GM12801 (cell line): Measurements from ENCODE around the gene RNF166.

Experiments used
- CTCF ChIP-seq: IDR thresholded peaks from one replicate; pipeline ENCODE4 v1.5.1; 2011; ENCODE audit warnings: control low read depth; ENCODE audit not compliant: insufficient read length; ENCODE audit errors: extremely low read depth

RNF166 gene

DNA sequence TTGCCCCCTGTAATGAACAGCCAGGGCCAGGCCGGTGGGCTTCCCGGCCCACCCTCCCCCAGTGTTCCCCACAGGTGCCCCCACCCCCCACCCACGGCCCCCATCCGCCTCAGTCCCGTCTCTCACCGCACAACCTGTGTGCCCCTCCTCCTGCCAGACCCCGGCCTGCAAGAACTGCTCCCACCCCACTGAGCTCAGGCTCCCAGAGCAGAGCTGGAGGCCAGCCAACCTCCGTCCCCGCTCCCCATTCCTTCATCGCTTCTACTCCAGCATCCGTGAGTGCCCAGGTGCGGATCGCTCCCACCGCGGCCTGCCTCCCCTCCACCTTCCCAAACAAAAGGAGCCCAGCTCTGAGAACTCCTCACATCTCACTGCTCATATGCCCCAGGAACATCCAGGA lies 47.5 kb downstream of the RNF166 start:
- TF ChIP-seq CTCF: no peak

DNA sequence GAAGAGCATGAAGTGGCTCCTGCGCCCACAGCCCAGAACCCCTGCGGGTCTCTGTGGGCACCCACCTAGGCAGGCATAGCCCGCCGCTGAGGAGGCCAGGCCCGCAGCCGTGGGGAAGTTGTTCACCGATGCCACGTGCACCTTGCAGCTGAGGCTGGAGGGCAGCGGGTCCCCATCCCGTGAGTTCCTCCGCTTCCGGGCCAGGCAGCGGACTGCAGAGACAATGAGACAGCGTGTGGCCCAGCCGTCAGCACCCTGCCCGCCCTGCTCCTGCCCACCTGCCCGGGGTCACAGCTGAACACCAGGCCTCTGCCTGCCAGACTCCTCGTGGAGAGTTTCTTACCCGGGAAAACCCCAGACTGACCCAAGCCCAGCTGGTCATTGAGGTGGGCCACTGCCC lies 48.8 kb downstream of the RNF166 start:
- no peak for TF ChIP-seq CTCF

DNA sequence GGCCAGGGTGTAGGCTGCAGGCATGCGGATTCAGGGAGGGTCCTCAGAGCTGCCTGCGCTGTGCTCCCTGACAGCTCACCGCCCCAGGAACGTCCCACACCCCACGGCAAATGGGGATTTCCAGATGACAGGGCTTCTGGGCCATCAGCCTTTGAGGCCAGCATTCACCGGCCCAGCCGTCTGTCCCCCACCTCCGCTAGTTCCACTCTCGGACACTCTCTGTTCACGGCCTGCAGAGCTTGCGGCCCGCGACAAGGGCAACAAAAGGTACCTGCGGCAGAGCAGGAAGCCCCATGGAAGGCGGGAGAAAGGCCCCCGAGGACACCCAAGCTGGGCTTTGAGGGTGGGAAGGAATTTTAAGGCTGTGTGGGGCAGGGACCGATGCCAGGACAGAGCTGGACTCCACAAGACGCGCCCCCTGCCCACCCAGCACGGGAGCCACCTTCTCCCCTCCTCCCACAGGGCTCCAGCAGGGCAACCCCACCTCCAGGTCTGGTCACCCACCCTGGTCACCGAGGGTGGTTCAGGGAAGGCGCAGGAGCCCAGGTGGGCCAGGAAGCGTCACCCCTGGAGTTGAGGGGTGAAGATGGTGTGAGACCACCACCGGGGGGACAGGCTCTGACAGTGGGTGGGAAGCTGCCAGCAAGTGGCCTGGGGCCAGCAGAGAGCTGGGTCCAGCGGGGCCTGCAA lies 49.8 kb downstream of the RNF166 start:
- no peak for TF ChIP-seq CTCF

DNA sequence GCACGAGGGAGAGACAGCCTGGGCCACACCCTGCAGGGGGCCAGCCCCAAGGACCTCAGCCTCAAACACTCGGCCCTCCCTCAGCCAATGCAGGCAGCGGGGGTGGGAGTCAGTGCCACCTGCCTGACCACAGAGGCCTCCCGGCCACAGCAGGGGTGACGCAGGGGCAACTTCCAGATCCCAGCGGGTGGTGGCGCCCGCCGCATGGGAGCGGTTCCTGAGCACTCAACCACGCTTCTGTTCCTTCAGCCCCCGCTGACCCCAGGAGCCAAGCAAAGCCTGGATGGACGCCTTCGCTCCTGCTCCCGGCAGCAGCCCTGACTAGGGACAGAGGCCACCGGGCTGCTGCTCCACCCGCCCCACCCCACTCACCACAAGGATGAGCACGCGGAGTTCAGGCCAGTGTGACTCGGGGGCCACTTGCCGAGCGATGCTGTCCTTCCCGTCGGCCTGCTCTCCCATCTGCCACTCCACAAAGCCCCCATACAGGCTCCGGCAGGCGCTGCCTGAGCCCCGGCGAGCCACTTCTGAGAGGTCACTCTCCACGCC lies 50.4 kb downstream of the RNF166 start:
- TF ChIP-seq CTCF: no peak

DNA sequence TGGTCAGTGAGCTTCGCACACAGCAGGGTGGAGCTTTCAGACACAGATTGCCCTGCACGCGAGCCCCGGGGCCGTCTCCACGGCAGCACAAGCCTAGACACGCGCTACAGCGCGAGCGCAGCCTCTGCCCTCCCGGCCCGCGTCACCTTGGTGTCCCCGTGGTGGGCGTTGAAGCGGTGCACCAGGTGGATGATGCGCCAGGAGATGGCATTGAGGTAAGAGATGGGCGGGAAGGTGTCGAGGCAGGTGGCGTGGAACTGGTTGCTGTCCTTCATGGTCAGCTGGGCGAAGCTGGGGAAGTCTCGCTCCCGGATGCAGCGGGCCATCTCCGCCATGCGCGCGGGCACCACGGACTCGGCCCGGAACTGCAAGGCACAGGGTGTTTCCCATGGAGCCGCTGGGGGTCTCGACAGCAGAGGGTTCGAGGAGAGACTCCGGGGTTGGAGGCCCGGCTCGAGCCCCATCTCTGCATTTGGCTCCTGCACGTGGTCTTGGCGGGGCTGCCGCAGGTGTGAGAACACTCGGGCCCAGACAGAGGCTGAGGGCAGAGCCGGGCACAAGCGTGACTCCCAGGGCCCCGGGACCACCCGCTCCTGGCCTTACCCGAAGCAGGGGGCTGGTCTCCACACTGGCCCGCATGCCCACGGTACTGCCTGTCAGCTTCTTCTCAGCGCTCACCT lies 51.0 kb downstream of the RNF166 start:
- no peak for TF ChIP-seq CTCF

DNA sequence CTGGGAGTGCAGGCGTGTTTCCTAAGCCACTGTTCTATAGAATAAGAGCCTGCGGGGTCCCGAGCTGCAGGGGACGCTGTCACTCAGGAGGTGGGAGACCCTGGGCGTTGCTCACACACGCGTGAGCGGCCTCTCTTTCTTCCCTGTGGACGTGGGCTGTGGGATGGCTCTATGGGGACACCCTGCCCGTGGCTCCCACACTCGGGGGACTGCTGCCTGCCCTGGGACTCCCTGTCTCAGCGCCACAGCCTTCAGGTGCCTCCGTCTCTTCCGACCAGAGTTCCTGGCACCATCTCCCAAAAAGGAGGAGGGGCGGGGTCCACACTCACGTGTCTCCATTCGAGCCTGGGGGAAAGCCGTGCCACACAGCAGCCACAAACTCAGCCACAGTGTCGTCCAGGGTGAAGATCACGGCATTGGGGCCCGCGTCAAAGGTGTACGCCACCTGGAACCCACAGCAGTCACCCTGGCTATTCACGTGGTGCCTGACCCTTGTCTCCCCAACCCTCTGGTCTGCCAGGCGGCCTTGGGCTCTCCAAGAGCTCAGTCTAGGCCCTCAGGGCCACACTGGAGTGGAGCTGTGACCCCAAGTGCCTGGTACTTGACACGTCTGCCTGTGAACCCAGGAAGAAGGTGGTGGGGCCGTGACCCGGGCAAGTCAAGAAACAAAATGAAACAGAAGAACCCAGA lies 51.7 kb downstream of the RNF166 start:
- no peak for TF ChIP-seq CTCF

DNA sequence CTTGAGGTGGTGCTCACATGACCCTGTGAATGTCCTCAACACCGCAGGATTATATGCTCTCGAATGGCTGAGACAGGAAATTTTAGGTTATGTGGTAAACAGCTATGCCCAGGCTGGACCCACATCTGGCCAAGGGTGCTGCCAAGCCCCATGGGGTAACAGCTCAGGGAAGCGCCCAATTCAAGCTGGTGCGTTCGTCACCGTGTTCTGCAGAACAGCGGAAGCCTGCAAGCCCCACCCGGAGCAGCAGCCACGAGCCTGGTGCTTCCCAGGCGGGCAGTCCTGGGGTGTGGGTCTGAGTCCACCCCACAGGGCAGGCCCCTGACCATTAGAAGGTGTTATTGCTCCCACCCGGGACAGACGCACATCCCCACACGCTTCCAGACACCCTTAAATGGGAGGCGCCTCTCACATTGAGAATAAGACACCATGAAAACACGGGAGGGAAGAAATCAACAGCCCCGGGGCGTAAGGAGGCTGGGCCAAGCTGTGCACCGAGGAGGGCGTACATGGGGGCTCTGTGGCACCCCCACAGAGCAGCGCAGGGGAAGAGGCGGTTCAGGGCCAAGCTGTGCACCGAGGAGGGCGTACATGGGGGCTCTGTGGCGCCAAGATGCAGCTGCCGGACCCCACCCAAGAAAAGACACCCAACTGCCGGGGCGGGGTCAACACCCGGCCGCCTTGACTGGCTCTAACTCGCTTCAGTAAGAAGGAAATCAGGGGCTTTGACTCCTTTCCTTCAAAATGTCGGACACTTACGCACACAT lies 52.4 kb downstream of the RNF166 start:
- TF ChIP-seq CTCF: no peak
